NB4 (cell line): ENCODE results near the gene AASDHPPT.
A peak's percentile ranks its signal among the peaks of the same experiment; 100 is the strongest.

Experiments
- DNase-seq: peaks from one replicate; pipeline ENCODE4 v3.0.0; 2010; ENCODE audit warnings: low read depth
- H3K4me3 ChIP-seq: one replicate; pipeline ENCODE4 v1.5.1; 2011; ENCODE audit warnings: mild to moderate bottlenecking, low read depth, low read length, moderate library complexity
- MYC ChIP-seq: IDR thresholded peaks from 2 replicates; pipeline ENCODE4 v1.6.1; 2011; ENCODE audit warnings: low read depth, low read length
- POLR2A ChIP-seq: IDR thresholded peaks from 2 replicates; pipeline ENCODE4 v1.6.1; 2011; ENCODE audit warnings: mild to moderate bottlenecking; ENCODE audit not compliant: insufficient read length; ENCODE audit errors: extremely low read depth
- TF ChIP-seq, protein P1 (sequence below): IDR thresholded peaks from one replicate; pipeline ENCODE4 v1.5.1; 2012; ENCODE audit warnings: low read depth, low read length
- TF ChIP-seq, protein P2 (sequence below): IDR thresholded peaks from 2 replicates; pipeline ENCODE4 v1.6.1; 2011; ENCODE audit warnings: low read depth, low read length

AASDHPPT gene

DNA sequence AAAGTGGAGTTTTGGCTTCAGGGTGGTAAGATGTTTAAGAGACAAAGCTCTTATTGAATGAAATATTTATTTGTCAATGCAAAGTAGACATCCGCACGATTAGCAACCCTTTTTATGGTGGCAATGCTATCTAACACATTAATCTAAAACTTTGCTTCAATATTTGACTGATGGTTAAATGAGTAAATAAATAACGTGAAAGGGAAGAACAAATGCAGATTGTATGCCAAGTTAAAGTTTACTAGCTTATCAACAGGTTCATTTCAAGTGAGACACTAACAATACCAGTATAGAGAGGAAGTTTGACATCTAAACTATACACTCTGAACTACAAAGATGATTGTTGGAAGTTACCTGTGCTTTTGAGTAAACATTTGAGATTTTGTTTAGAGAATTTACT lies 50.1 kb downstream of the AASDHPPT start:
- TF ChIP-seq POLR2A: no peak
- TF ChIP-seq, protein P1, sequence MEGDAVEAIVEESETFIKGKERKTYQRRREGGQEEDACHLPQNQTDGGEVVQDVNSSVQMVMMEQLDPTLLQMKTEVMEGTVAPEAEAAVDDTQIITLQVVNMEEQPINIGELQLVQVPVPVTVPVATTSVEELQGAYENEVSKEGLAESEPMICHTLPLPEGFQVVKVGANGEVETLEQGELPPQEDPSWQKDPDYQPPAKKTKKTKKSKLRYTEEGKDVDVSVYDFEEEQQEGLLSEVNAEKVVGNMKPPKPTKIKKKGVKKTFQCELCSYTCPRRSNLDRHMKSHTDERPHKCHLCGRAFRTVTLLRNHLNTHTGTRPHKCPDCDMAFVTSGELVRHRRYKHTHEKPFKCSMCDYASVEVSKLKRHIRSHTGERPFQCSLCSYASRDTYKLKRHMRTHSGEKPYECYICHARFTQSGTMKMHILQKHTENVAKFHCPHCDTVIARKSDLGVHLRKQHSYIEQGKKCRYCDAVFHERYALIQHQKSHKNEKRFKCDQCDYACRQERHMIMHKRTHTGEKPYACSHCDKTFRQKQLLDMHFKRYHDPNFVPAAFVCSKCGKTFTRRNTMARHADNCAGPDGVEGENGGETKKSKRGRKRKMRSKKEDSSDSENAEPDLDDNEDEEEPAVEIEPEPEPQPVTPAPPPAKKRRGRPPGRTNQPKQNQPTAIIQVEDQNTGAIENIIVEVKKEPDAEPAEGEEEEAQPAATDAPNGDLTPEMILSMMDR: no peak
- TF ChIP-seq, protein P2, sequence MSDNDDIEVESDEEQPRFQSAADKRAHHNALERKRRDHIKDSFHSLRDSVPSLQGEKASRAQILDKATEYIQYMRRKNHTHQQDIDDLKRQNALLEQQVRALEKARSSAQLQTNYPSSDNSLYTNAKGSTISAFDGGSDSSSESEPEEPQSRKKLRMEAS: no peak
- TF ChIP-seq MYC: no peak
- no peak overlapping the region for H3K4me3 ChIP-seq
- no peak for DNase-seq

DNA sequence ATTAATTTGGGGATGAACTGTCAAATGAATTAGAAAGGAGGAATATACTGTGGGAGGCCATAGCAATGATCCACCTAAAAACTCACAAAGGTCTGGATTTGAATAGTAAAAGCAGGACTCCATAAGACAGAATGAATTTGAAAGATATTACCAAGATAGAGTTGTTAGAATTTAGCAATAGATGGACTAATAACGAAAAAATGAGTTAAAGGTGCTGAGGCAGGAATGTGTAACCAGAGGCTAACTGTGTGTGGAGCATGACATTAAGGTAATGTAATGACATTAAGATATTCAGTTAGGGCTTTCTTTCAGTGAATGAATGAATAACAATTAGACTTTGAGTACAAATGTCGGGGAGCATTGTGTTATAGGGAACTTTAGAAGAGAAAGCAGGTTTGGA lies 51.3 kb downstream of the AASDHPPT start:
- TF ChIP-seq, protein P1: no peak
- TF ChIP-seq, protein P2: no peak
- TF ChIP-seq MYC (no peak), POLR2A (no peak)
- no peak for DNase-seq
- no peak overlapping the region for H3K4me3 ChIP-seq

DNA sequence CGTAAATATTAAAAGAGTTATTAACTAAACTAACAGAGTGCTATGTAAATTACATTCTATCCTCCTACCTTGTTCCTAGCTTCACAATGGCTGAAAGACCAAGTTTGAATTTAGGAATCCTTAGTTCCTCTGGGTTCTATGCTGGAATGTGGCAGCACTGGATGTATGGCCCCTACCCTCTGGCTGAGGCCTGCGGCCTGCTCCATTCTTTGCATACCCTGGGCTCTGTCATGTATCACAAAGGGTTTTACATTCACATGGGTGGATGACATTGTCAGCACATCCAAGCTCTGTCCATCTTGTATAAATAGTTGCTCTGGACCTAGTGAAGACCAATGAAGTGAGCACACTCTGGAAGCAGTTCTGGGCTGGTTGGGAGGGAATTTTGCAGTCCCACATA lies 54.5 kb downstream of the AASDHPPT start:
- DNase-seq: no peak
- no peak for TF ChIP-seq POLR2A
- TF ChIP-seq, protein P2: no peak
- no peak for TF ChIP-seq MYC
- TF ChIP-seq, protein P1: no peak
- no peak overlapping the region for H3K4me3 ChIP-seq

DNA sequence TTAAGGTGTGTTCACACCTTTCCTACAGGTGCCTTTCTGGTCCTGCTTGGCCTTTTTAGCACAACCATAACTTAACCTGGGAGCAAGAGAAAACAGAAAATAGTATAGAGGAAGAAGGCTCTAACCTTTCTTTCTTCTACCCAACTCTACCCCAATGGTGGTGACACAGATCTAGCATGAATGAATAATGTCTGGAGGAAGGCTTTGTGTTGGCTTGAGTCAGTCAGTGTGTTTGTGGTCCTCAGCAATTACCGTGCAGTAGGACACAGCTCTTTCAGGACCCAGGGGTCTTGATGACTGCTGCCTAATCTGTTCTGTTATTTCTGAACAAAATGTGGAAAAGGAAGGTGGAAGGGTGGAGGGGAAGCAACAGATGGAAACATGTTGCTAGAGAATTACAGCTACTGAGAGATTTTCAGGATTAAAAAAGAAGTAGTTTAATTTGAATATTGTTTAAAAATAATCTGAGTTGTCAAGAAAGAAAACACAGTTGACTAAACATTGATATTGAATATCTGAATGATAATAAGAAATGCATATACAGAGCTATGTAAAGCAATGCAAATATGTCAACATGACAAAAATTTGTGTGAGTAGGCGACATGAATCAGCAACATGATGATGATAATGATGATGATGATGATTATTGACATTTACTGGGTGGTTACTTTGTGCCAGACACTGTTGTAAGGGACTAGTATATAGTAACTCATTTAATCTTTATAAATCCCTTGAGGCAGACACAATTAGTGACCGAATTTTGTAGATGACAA lies 55.3 kb downstream of the AASDHPPT start:
- H3K4me3 ChIP-seq: no peak overlapping the region
- no peak for DNase-seq
- no peak for TF ChIP-seq MYC
- TF ChIP-seq, protein P2: no peak
- TF ChIP-seq, protein P1: no peak

DNA sequence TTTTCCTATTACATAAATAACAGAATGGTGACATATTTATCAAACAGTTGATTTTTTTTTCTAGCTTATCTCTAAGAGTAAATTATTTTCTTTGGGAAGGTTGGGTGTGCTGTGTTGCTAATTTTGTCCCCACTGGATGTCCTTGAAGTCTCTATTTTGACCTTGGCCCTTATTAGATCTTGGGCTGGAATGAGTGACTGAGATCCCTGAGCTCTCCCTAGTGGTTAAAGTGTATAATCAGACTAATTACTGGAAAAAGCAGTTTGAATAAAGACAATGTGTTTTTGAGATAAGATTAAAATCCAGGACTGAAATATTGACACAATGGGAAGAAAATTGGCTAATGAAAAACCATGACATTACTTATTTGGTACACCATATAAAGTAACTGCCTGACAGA lies 56.1 kb downstream of the AASDHPPT start:
- TF ChIP-seq, protein P2: no peak
- TF ChIP-seq, protein P1: peak; percentile 28
- TF ChIP-seq MYC: no peak
- no peak for DNase-seq
- H3K4me3 ChIP-seq: no peak overlapping the region
